ENCODE measurements around the gene CDCA8.
"Not testable (repeated sequence)": the region's sequence is repeated elsewhere in the genome, so short reads cannot be mapped to it uniquely, and the experiment has no call there.

Gene CDCA8

DNA sequence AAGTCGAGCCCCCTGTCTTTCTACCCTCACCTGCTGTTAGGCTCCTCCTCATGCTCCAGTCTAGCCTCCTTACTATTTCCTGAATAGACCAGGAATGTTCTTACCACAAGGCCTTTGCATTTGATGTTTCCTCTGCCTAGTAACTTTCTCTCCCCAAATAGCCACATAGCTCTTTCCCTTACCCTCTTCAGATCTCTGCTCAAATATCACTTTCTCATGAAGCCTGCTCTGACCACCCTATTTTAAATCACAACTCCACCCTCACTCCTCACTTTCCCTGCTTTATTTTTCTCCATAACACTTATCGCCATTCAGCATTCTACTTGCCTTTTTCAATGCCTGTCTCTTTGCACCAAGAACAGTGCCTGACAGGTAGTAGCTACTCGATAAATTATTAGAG lies 6.6 kb upstream of the CDCA8 start:
- DNase-seq (ENCODE audit: extremely low read depth, low read depth): no peak
- TF ChIP-seq CTCF (IDR thresholded peaks at IDR 0.05; ENCODE audit: low read depth, low read length): no peak

GRCh38 chr1:37687764-37688163 lies 4.6 kb upstream of the CDCA8 start:
- not testable (repeated sequence) for DNase-seq (ENCODE audit: extremely low read depth, low read depth)

DNA sequence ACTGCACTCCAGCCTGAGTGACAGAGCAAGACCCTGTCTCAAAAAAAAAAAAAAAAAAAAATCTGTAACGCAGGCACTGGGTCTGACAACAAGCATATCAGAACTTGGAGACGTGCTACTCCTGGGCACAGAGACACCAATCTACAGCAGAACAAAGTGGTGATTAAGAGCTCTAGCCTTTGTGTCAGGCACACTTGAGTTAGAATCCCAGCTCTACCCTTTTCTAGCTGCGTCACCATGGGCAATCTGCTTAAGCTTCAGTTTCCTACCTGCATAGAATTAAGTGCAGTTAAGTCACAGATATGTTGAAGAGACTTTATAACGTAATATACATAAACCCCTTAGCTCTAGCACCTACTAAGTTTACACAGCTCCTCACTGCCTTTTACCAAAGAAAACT lies 3.4 kb upstream of the CDCA8 start:
- no peak for DNase-seq (ENCODE audit: extremely low read depth, low read depth)
- TF ChIP-seq CTCF (IDR thresholded peaks at IDR 0.05; ENCODE audit: low read depth, low read length): no peak

DNA sequence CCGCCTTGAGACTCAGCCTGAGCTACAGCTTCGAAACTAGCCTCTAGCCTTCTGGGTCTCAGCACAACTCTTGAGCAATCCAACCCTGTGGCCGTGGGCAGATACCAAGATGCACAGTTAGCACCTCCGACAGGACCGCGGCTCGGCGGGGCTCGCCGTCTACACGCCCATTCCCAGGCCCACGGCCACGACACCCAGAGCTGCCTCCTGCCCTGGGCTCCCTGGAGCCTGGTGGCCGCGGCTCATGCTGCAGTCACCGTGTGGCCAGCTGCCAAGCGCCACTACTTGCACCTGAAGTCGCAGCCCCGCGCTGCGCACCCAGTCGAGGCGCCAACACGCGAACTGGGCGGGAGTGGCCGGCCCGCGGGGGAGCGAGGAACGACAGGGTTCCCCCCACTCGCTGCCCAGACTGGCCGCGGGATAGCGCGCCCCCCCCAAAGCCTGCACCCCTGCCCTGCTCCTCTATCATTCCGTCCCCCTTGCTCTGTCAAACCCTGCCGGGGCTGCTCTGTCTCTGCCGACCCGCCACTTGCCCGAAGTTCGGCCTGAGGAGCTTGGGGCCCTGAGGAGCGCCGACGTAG lies 729 bp upstream of the CDCA8 start:
- DNase-seq (ENCODE audit: extremely low read depth, low read depth): no peak
- TF ChIP-seq CTCF (IDR thresholded peaks at IDR 0.05; ENCODE audit: low read depth, low read length): no peak

- TF ChIP-seq CTCF (IDR thresholded peaks at IDR 0.05; ENCODE audit: low read depth, low read length): no peak
- DNase-seq (ENCODE audit: extremely low read depth, low read depth): no peak
These were observed 489 bp downstream of the CDCA8 start for GRCh38 chr1:37692834-37693175.

DNA sequence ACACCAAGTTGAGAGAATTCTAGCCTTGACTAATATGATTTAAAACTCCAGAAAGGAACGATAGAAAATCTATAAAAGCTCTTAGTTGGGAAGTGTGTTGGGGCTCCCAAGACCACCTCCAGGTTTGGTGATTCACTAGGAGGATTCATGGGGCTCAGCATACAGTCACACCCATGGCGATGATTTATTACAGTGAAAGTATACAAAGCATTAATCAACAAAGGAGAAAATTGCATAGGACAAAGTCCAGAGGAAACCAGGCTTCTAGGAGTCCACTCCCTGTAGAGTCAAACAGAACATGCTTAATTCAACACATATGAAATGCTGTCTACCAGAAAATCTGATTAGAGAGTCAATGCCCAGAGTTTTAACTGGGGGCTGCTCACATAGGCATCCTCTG lies 4.8 kb downstream of the CDCA8 start:
- DNase-seq (ENCODE audit: extremely low read depth, low read depth): no peak
- no peak for TF ChIP-seq CTCF (IDR thresholded peaks at IDR 0.05; ENCODE audit: low read depth, low read length)

- no peak for DNase-seq (ENCODE audit: extremely low read depth, low read depth)
- no peak for TF ChIP-seq CTCF (IDR thresholded peaks at IDR 0.05; ENCODE audit: low read depth, low read length)
These were observed 5.4 kb downstream of the CDCA8 start for GRCh38 chr1:37697737-37698136.

- TF ChIP-seq CTCF (IDR thresholded peaks at IDR 0.05; ENCODE audit: low read depth, low read length): no peak
- no peak for DNase-seq (ENCODE audit: extremely low read depth, low read depth)
These were observed 6.8 kb downstream of the CDCA8 start for GRCh38 chr1:37699147-37699546.
